NCI-H2107 (cell line): ENCODE results near the gene SUPT3H.
"Not testable (repeated sequence)": the region's sequence is repeated elsewhere in the genome, so short reads cannot be mapped to it uniquely, and the experiment has no call there.

Experiments
- DNase-seq: peaks from one replicate; lab custom pipeline; 2025; lab: John Stamatoyannopoulos, UW

Gene SUPT3H

DNA sequence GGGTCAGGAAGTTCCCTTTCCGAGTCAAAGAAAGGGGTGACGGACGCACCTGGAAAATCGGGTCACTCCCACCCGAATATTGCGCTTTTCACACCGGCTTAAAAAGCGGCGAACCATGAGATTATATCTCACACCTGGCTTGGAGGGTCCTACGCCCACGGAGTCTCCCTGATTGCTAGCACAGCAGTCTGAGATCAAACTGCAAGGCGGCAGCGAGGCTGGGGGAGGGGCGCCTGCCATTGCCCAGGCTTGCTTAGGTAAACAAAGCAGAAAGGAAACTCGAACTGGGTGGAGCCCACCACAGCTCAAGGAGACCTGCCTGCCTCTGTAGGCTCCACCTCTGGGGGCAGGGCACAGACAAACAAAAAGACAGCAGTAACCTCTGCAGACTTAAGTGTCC is 315.1 kb downstream of the SUPT3H start:
- DNase-seq: not testable (repeated sequence)

DNA sequence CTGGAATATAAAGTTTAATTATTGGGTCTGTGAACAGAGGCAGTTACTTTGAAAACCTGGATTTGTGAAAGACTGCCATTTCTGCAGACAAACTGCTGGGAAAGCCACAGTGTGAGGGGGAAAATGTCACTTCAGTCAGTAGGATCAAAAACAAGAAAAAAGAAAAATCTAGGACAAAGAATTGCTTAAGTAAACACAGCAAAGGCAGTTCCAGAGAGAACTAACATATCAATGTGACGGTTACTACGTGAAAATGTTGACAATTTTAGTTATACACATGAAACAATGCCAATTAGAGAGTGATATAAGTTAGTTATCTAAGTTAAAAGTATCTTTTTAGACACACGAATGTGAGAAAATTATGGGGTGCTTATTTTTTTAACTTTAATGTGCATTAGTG is 320.0 kb downstream of the SUPT3H start:
- no peak for DNase-seq

DNA sequence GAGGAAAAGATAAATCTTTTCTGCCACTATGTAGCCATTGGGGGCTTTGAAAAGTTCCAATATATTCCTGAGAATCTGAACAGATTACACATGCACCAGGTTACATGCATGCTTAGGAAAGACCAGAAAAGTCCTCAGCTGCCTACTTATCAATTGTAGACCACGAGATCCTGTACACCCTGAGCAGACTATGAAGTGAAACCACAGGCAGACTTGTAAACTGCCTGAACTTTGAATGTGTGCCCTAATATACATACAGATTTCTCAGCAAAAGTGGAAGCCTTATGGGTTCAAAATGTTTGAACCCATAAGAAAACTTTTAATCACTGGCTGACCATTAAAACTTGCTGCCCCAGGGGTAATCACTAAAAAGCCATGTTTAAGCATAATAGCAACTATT is 323.1 kb downstream of the SUPT3H start:
- no peak for DNase-seq

DNA sequence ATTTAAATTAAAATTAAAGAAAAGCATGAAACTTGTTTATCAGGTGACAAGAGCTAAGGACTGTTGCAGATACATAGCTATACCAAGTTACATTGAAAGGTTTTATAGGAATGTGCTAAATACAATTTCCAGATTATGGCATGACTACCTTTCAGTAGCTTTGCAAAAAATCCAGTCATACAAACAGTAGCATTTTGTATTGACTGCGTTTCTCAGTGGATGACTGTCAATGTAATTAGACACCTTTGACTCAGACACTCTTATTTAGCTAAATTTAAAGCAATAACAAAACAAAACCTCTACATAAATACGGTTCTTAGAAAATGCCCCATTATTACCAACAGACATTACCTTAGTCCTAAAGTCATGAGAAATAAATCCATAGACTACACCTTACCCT is 325.4 kb downstream of the SUPT3H start:
- no peak for DNase-seq

DNA sequence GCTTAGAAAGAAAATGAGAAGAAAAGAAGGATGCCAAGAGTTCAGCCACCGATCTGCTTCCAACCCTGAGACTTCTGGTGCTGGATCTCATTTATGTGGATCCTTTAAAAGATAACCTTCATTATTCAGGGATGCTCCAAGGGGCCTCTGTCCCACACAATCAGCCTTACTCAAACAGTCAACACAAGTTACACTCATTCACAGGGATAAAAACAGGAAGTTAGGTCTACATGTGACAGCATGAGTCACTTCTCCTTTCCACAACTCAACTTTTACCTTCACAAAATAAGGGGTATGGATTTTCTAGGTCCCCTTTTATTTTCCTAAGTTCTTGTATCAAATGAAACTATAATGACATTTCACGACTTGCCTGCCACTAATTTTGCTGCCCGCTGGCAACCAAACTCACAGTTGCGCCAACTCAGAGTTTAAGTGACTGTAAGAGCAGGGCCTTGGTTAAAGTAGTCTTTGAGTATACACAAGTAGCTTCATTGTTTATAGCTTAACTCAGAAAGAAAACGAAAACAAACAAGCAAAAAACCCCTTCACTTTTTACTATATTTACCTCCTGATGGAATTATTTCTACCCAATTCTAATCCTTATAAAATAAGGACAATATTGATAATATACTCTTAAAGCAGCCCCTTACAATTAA is 328.4 kb downstream of the SUPT3H start:
- DNase-seq: no peak

DNA sequence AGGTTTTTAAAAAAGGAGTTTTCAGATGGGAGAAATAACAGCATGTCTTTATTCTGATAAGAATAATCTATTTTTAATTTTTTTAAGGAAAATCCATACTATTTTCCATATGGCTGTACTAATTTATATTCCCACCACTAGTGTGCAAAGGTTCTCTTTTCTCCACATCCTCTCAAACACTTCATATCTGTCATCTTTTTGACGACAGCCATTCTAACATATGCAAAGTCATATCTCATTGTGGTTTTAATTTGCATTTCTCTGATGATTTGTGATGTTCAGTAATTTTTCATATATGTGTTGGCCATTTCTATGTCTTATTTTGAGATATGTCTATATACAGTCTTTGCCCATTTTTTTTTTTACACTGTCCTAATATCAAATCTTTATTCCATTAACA is 330.2 kb downstream of the SUPT3H start:
- no peak for DNase-seq

DNA sequence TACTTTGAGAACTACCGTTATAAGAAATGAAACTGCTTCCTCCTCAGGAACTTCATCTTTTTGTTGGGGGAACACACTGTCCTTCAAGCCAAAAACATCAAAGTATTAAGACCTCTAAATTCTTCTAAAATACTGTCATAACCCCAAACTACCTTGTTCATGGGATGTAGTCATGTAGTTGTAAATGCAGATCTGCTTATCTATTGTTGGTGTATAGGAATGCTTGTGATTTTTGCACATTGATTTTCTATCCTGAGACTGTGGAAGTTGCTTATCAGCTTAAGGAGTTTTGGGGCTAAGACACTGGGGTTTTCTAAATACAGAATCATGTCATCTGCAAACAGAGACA is 332.5 kb downstream of the SUPT3H start:
- no peak for DNase-seq

DNA sequence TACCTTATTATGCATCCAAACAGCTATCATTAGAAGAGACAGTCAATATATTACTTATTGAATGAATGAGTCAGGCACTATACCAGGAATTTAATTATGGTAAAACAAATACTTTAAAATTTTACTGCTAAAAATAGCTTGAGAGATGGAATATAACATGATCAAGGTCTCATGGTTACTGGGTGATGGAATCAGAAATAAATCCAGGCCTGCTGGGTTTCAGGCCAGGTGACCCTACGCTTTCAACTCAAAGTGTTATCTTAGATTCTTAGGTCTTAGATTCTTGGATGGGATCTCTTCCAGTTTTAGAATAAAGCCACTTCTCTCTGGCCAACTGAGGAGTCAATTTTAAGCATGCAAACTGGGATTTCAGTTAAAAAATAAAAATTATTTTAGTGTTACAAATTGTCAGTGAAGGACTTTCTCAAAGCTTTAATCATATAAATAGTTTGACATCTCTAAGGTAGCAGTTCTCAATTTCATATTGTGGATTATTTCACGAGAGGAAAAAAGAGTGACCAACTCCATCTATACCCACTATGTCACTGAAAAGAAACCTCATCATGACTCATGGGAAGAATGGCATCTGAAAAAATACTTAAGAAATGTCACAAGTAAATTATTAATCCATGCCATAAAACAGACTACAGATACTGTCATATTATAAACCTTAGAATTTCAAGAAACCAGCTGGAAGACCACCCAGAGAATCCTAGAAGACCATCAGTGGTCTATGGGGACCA is 333.1 kb downstream of the SUPT3H start:
- no peak for DNase-seq

DNA sequence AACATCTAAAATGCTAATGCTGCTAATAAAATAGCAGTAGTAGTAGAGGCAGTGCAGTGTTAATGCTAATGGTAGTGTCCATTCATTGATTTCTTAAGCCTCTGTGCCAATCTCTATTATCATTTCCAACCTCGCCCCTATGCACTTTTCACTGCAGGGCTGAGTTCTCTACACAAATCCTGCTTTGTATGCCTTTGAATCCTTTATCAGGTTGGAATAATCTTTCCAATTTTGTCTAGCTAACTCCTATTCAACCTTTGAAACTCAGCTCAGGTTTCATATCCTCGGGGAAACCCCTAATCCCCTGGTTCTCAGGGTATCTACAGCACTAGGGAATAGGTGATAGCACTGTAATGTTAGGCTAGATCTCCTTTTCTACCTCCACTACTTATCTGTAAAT is 333.6 kb downstream of the SUPT3H start:
- DNase-seq: no peak

DNA sequence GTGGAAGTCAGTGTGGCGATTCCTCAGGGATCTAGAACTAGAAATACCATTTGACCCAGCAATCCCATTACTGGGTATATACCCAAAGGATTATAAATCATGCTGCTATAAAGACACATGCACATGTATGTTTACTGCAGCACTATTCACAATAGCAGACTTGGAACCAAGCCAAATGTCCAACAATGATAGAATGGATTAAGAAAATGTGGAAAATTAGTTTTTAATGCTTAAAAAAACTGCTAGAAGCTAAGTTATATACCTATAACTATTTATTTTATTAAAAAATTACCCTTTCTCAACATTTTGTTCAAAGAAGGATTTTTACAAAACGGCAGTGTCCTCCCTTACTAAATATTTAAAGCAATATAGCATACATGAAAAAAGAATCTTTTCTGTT is 335.1 kb downstream of the SUPT3H start:
- DNase-seq: not testable (repeated sequence)

DNA sequence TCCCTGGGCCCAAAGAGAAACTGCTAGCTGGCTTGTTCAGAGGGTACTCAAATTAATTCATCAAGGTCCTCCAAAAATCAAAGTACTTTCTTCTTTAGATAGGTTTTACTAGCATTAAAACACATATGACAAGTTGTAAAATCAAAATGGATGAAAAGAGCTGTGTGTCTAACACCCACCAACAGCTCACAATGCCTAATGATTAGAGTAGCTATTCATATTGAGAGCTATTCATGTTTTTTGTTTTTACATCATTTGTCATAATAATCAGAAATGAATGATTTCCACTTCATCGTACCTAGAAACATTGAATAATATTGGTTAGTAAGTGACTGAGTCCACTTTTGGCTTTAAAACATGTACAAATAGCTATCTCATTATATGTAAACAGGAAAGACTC is 339.5 kb downstream of the SUPT3H start:
- DNase-seq: no peak

DNA sequence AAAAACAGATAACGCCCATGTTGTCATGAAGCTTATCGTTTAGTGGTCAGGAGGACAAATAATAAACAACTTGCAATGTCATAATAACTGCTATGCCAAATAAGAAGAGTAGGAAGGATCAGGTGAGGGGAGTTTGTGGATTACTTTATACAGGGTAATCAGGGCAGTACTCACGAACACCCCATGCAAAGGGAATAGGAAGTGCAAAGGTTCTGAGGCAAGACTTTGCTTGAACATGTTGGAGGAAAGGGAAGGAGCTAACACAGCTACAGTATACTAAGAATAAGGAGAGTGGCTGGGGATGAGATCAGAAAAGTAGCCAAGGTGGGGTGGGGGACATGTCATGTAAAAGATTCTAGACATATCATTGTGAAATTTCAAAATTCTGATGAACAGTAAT is 341.6 kb downstream of the SUPT3H start:
- DNase-seq: no peak

DNA sequence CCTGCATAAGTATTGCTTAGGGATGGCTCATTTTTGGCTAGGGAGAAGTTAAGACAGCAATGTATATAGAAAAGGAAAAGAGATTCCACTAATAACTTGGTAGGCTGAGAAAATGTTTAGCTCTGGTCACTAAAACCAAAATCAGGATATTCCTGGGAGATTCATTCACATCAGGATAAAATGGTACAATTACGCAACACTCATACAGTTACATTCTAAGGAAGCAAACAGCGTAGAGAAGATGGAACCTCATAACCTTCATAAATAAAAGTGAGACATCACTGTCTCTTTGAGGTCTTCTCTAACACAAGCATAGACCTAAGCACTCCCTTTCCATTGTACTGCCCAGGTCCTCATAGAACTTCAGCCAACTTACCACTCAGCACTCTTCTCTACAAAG is 345.3 kb downstream of the SUPT3H start:
- DNase-seq: no peak

DNA sequence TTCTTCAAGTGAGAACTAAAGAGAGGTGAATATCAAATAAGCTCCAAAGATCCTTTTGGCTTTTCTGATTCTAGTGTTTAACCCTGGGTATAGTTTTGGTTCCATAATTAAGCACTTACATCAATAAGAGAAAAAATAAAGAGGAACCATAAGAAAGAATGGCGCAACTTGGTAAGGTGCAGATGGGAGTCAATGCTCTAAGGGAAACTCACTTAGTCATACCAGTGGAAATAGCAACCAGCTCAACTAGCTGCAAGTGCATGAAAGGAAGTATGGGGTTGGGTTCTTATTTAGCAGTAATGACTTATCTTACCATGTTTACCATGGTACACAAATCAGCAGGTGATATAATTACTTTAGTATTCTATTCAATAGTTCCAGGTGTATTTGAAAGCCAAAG is 346.1 kb downstream of the SUPT3H start:
- DNase-seq: no peak

DNA sequence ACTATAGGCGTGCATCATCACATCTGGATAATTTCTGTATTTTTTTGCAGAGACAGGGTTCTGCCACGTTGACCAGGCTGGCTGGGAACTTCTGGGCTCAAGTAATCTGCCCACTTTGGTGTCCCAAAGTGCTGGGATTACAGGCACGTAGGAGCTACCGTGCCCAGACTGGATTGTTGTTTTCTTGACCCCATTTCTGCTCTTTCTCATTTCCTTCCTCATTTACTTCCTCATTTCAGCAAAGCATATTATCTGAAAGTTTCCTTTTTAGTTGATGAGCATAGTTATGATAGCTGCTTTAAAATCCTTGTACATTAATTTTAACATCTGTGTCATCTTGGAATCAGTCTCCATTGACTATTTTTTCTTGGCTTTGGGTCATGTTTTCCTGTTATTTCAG is 350.6 kb downstream of the SUPT3H start:
- no peak for DNase-seq

DNA sequence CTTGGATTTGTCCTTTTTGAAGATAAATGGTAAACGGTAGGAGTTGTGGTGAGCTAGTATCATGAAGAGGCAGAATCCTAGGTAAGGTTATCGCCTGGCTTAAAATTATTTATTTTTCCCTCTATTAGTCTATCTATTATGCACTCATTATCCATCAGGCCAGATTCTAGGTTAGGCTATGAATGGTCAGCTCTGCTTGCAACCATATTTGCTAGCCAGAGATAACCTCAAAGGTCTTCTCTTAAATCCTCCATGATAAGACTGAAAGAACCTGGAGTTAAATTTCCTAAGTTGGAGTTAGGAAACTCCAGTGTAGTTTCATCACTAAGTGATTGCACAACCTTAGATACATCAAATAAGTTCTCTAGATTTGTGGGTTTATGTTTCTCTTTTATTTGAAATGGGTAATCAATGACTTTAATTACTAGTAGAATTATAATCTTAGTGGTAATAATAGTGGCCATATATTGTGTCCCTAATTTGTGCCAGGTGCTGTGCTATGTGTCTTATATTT is 351.7 kb downstream of the SUPT3H start:
- no peak for DNase-seq

DNA sequence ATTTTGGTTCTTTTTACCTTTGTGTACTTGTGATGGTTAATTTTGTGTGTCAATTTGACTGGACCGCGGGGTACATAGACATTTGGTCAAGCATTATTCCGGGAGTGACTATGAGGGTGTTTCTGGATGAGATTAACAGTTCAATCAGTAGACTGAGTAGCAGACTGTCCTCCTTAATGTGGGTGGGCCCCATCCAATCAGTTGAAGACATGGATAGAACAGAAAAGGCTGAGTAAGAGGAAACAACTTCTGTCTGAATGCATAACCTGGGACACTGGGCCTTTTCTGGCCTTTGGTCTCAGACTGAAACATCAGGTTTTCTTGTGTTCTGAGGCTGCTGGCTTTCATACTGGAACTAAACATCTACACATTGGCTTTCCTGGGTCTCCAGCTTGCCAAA is 353.1 kb downstream of the SUPT3H start:
- no peak for DNase-seq

DNA sequence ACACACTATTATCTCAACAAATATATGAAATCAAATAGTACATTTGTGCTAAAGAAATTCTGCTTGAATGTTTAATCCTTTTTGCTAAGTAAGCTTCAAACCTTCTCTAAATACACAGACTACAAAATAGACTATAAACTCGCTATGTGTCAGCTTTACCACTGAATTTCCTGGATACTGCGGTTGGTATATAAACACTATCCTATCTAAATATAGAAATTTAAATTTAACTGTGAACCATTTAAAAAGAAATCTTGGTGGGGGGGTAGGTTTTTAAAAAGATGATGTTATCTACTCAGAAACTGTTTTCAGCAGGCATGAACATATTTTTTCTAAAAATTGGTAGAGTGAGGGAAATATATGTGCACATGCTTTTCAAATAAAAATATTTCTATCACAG is 356.1 kb downstream of the SUPT3H start:
- DNase-seq: no peak

DNA sequence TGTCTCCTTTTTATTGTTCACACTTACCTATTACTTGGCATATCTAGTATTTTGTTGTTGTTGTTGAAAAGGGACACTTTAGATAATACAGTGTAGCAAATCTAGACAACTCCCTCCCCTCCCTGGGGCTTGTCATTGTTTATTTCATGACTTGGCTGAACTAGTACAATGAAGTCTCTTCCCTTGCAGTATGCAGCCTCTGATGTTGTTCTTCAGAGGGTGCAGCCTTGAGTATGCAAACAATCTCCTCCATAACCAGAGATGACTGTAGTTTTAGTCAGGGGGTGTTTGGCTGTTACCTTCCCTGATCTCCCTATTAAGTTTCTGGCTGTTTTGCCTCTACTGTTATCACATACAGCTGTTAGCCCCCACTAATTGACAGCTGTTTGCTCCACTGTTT is 365.0 kb downstream of the SUPT3H start:
- DNase-seq: no peak

DNA sequence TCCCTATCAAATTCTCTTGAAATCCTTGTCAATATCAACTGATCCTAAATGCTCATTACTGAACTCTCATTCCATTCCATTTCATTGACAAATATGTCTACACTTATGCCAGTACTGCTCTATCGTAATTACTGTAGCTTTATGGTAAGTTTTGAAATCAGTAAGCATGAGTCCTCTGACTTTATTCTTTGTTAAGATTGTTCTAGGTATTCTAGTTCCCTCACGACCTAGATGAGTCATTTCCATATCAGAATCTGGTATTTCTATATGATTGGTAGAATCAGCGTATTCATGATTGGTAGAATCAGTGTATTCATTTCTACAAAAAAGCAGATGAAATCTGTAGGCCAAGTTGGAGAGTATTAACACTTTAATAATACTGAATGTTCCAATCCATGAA is 368.2 kb downstream of the SUPT3H start:
- DNase-seq: no peak

DNA sequence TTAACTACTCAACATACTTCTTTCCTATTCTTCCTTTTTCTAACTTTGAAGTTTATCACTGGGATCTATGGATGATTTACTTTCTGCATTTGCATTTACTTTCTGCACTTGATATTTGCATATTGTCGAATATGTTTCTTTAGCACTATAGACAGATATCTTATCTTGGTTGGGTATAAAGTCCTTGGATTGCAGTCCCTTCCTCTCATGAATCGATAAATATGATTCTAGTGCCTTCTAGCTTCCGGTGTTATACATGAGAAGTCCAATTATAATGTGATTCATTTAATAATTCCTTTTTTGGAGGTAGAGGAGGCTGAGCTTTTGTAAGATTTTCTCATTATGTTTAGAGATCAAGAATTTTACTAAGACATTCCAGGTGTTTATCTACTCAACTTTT is 370.8 kb downstream of the SUPT3H start:
- no peak for DNase-seq

DNA sequence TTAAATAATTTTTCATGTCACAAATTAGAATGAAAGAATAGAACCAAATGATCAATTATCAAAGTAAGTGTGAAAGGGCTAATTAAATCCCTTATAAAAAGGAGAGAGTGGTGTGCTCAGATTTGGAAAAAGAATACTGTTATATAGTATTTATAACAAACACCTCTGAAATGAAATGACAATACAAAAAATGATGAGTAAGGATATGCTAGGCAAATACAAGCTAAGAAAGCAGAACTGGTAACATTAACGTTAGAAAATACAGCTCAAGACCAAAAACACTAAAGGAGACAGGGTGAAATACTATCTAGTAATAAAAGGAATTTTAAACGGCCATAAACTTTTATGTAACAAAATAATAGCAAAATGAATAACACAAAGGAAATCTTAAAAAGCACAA is 373.8 kb downstream of the SUPT3H start:
- no peak for DNase-seq

DNA sequence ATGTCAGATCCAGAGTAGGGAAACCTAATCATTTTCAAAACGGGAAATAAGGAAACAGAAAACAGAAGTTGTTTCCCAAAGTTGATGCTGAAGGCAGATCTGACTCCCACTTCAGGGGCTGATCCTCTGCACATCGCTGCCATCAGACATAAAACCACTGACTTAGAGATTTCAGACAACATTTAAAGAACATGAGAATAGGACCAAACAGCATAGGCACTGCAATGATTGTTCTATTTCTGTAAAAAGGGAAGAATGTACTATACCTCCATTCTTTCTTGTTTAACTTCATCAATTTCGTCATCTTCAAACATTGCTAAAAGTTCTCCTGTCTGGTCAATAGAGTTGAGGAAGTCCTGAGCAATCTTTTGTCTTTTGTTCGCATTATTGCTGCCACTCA is 374.3 kb downstream of the SUPT3H start:
- DNase-seq: no peak
